ENCODE data around the gene KRT74.

GRCh38 chr12:52579468-52580465 lies 6.1 kb upstream of the KRT74 start:
- no peak for TF ChIP-seq CTCF (IDR thresholded peaks at IDR 0.05)
- no peak for TF ChIP-seq POLR2A (IDR thresholded peaks at IDR 0.05)

All from suprapubic skin (tissue), 3 donors.